ENCODE measurements around the gene FBH1.
"Not testable (repeated sequence)": the region's sequence is repeated elsewhere in the genome, so short reads cannot be mapped to it uniquely, and the experiment has no call there.

FBH1 gene

GRCh38 chr10:5942001-5942400 is 52.0 kb downstream of the FBH1 start:
- H3K4me1 ChIP-seq (ENCODE audit: control insufficient read depth, insufficient read depth, low read length), result peaks cover 16% of the 10 kb centered on the region

GRCh38 chr10:5942474-5942873 is 52.4 kb downstream of the FBH1 start:
- Histone ChIP-seq H3K27me3 (ENCODE audit: control insufficient read depth, insufficient read depth, low read length) (no peaks in the 10 kb centered on the region), H3K36me3 (ENCODE audit: control insufficient read depth, insufficient read depth, low read length) (peaks cover 15% of the 10 kb centered on the region), H3K9ac (ENCODE audit: low read depth, low read length) (no peak overlapping the region)

More at GRCh38 chr10:5942001-5942400, 52.0 kb downstream of the FBH1 start:
- Histone ChIP-seq H3K27ac (ENCODE audit: low read depth, low read length) (no peak overlapping the region), H3K27me3 (ENCODE audit: control insufficient read depth, insufficient read depth, low read length) (no peaks in the 10 kb centered on the region), H3K9me3 (ENCODE audit: control insufficient read depth, insufficient read depth, low read length) (no peaks in the 10 kb centered on the region), H3K4me3 (ENCODE audit: low read depth, low read length) (no peak overlapping the region), H3K36me3 (ENCODE audit: control insufficient read depth, insufficient read depth, low read length) (peaks cover 20% of the 10 kb centered on the region), H3K9ac (ENCODE audit: low read depth, low read length) (no peak overlapping the region)

GRCh38 chr10:5943536-5943935 is 53.5 kb downstream of the FBH1 start:
- no peak overlapping the region for H3K27ac ChIP-seq (ENCODE audit: low read depth, low read length)
- H3K9ac ChIP-seq (ENCODE audit: low read depth, low read length), result no peak overlapping the region
- H3K4me3 ChIP-seq (ENCODE audit: low read depth, low read length), result no peak overlapping the region

More at GRCh38 chr10:5942474-5942873, 52.4 kb downstream of the FBH1 start:
- no peaks in the 10 kb centered on the region for H3K9me3 ChIP-seq (ENCODE audit: control insufficient read depth, insufficient read depth, low read length)
- no peak overlapping the region for H3K4me3 ChIP-seq (ENCODE audit: low read depth, low read length)
- H3K27ac ChIP-seq (ENCODE audit: low read depth, low read length), result no peak overlapping the region
- H3K4me1 ChIP-seq (ENCODE audit: control insufficient read depth, insufficient read depth, low read length), result peaks cover 16% of the 10 kb centered on the region

GRCh38 chr10:5944389-5945189 is 54.5 kb downstream of the FBH1 start:
- H3K36me3 ChIP-seq (ENCODE audit: control insufficient read depth, insufficient read depth, low read length), result no peaks in the 10 kb centered on the region
- H3K4me1 ChIP-seq (ENCODE audit: control insufficient read depth, insufficient read depth, low read length), result peaks cover 16% of the 10 kb centered on the region
- H3K9me3 ChIP-seq (ENCODE audit: control insufficient read depth, insufficient read depth, low read length), result no peaks in the 10 kb centered on the region
- no peaks in the 10 kb centered on the region for H3K27me3 ChIP-seq (ENCODE audit: control insufficient read depth, insufficient read depth, low read length)
- H3K4me3 ChIP-seq (ENCODE audit: low read depth, low read length), result no peak overlapping the region
- H3K27ac ChIP-seq (ENCODE audit: low read depth, low read length), result no peak overlapping the region
- H3K9ac ChIP-seq (ENCODE audit: low read depth, low read length), result no peak overlapping the region

More at GRCh38 chr10:5943536-5943935, 53.5 kb downstream of the FBH1 start:
- Histone ChIP-seq H3K27me3 (ENCODE audit: control insufficient read depth, insufficient read depth, low read length) (no peaks in the 10 kb centered on the region), H3K9me3 (ENCODE audit: control insufficient read depth, insufficient read depth, low read length) (no peaks in the 10 kb centered on the region), H3K36me3 (ENCODE audit: control insufficient read depth, insufficient read depth, low read length) (peaks cover 4% of the 10 kb centered on the region), H3K4me1 (ENCODE audit: control insufficient read depth, insufficient read depth, low read length) (peaks cover 16% of the 10 kb centered on the region)

GRCh38 chr10:5945190-5945509 is 55.1 kb downstream of the FBH1 start:
- H3K36me3 ChIP-seq (ENCODE audit: control insufficient read depth, insufficient read depth, low read length), result no peaks in the 10 kb centered on the region
- H3K9ac ChIP-seq (ENCODE audit: low read depth, low read length), result no peak overlapping the region
- H3K9me3 ChIP-seq (ENCODE audit: control insufficient read depth, insufficient read depth, low read length), result no peaks in the 10 kb centered on the region
- no peak overlapping the region for H3K4me3 ChIP-seq (ENCODE audit: low read depth, low read length)
- no peaks in the 10 kb centered on the region for H3K27me3 ChIP-seq (ENCODE audit: control insufficient read depth, insufficient read depth, low read length)
- no peak overlapping the region for H3K27ac ChIP-seq (ENCODE audit: low read depth, low read length)
- peaks cover 16% of the 10 kb centered on the region for H3K4me1 ChIP-seq (ENCODE audit: control insufficient read depth, insufficient read depth, low read length)

GRCh38 chr10:5945561-5946418 is 55.7 kb downstream of the FBH1 start:
- no peak overlapping the region for H3K4me3 ChIP-seq (ENCODE audit: low read depth, low read length)
- H3K9ac ChIP-seq (ENCODE audit: low read depth, low read length), result no peak overlapping the region
- H3K27me3 ChIP-seq (ENCODE audit: control insufficient read depth, insufficient read depth, low read length), result no peaks in the 10 kb centered on the region
- H3K36me3 ChIP-seq (ENCODE audit: control insufficient read depth, insufficient read depth, low read length), result no peaks in the 10 kb centered on the region
- no peaks in the 10 kb centered on the region for H3K9me3 ChIP-seq (ENCODE audit: control insufficient read depth, insufficient read depth, low read length)
- peaks cover 16% of the 10 kb centered on the region for H3K4me1 ChIP-seq (ENCODE audit: control insufficient read depth, insufficient read depth, low read length)
- no peak overlapping the region for H3K27ac ChIP-seq (ENCODE audit: low read depth, low read length)

GRCh38 chr10:5946419-5946775 is 56.4 kb downstream of the FBH1 start:
- H3K36me3 ChIP-seq (ENCODE audit: control insufficient read depth, insufficient read depth, low read length); H3K9ac ChIP-seq (ENCODE audit: low read depth, low read length); H3K27me3 ChIP-seq (ENCODE audit: control insufficient read depth, insufficient read depth, low read length); H3K27ac ChIP-seq (ENCODE audit: low read depth, low read length); H3K9me3 ChIP-seq (ENCODE audit: control insufficient read depth, insufficient read depth, low read length); H3K4me3 ChIP-seq (ENCODE audit: low read depth, low read length): not testable (repeated sequence)
- H3K4me1 ChIP-seq (ENCODE audit: control insufficient read depth, insufficient read depth, low read length), result peaks cover 16% of the 10 kb centered on the region

- H3K9ac ChIP-seq (ENCODE audit: low read depth, low read length), result no peak overlapping the region
- H3K4me1 ChIP-seq (ENCODE audit: control insufficient read depth, insufficient read depth, low read length), result peaks cover 16% of the 10 kb centered on the region
Observed at GRCh38 chr10:5946786-5947185, 56.7 kb downstream of the FBH1 start.

GRCh38 chr10:5947471-5948207 is 57.6 kb downstream of the FBH1 start:
- Histone ChIP-seq H3K36me3 (ENCODE audit: control insufficient read depth, insufficient read depth, low read length) (no peaks in the 10 kb centered on the region), H3K9me3 (ENCODE audit: control insufficient read depth, insufficient read depth, low read length) (no peaks in the 10 kb centered on the region), H3K4me1 (ENCODE audit: control insufficient read depth, insufficient read depth, low read length) (peaks cover 16% of the 10 kb centered on the region), H3K27me3 (ENCODE audit: control insufficient read depth, insufficient read depth, low read length) (no peaks in the 10 kb centered on the region), H3K9ac (ENCODE audit: low read depth, low read length) (no peak overlapping the region), H3K4me3 (ENCODE audit: low read depth, low read length) (no peak overlapping the region), H3K27ac (ENCODE audit: low read depth, low read length) (no peak overlapping the region)

More at GRCh38 chr10:5946786-5947185, 56.7 kb downstream of the FBH1 start:
- Histone ChIP-seq H3K4me3 (ENCODE audit: low read depth, low read length) (no peak overlapping the region), H3K36me3 (ENCODE audit: control insufficient read depth, insufficient read depth, low read length) (no peaks in the 10 kb centered on the region), H3K9me3 (ENCODE audit: control insufficient read depth, insufficient read depth, low read length) (no peaks in the 10 kb centered on the region), H3K27ac (ENCODE audit: low read depth, low read length) (no peak overlapping the region), H3K27me3 (ENCODE audit: control insufficient read depth, insufficient read depth, low read length) (no peaks in the 10 kb centered on the region)

- H3K9me3 ChIP-seq (ENCODE audit: control insufficient read depth, insufficient read depth, low read length), result no peaks in the 10 kb centered on the region
- H3K4me3 ChIP-seq (ENCODE audit: low read depth, low read length), result no peak overlapping the region
- no peak overlapping the region for H3K9ac ChIP-seq (ENCODE audit: low read depth, low read length)
- H3K27ac ChIP-seq (ENCODE audit: low read depth, low read length), result no peak overlapping the region
- no peaks in the 10 kb centered on the region for H3K27me3 ChIP-seq (ENCODE audit: control insufficient read depth, insufficient read depth, low read length)
- H3K36me3 ChIP-seq (ENCODE audit: control insufficient read depth, insufficient read depth, low read length), result no peaks in the 10 kb centered on the region
- peaks cover 16% of the 10 kb centered on the region for H3K4me1 ChIP-seq (ENCODE audit: control insufficient read depth, insufficient read depth, low read length)
Observed at GRCh38 chr10:5948208-5948585, 58.2 kb downstream of the FBH1 start.

Measured in HUES48 (cell line).